ENCODE measurements around the gene UQCR11.

UQCR11 gene

GRCh38 chr19:1563251-1563650 is 42.0 kb downstream of the UQCR11 start:
- DNase-seq: no peak

GRCh38 chr19:1561236-1561842 is 43.9 kb downstream of the UQCR11 start:
- DNase-seq: no peak

GRCh38 chr19:1560286-1560882 is 44.9 kb downstream of the UQCR11 start:
- DNase-seq: no peak

GRCh38 chr19:1558552-1558951 is 46.7 kb downstream of the UQCR11 start:
- DNase-seq: no peak

GRCh38 chr19:1556390-1557070 is 48.7 kb downstream of the UQCR11 start:
- DNase-seq: no peak

- no peak for DNase-seq
These were observed 49.5 kb downstream of the UQCR11 start for GRCh38 chr19:1555487-1556389.

GRCh38 chr19:1554968-1555367 is 50.3 kb downstream of the UQCR11 start:
- no peak for DNase-seq

- DNase-seq: no peak
These were observed 51.8 kb downstream of the UQCR11 start for GRCh38 chr19:1553415-1553814.

- DNase-seq: no peak
These were observed 53.9 kb downstream of the UQCR11 start for GRCh38 chr19:1551068-1552040.

GRCh38 chr19:1549332-1549945 is 55.8 kb downstream of the UQCR11 start:
- no peak for DNase-seq

Data from NCI-H526 (cell line).